A549 treated with dexamethasone at 1 μM for 4 hours (cell line): Measurements from ENCODE around the gene DMRT3. TPM values are rescaled to one million over a fixed set of nuclear protein-coding genes. Genes with fewer than 3 reads are reported as not detected.

Source experiments
- total RNA-seq: library from RNA; stranded (reverse); fragments of 200-300 nt; extraction: Qiagen RNA extraction; gene quantifications from 5 replicates; pipeline ENCODE4 v1.2.3, GENCODE V29; 2022

Gene DMRT3
- not detected in 5 replicates for total RNA-seq

GRCh38 chr9:976258-976942, at the start of gene DMRT3:
DMRT3 (plus strand) TSS chr9:976655; CDS start chr9:977002, 347 bp downstream.

Other genes with a start within 250 kb of the DMRT3 start
- 0.04 to 0.11 TPM (median 0.08 TPM) in 4 of 5 replicates, not detected in the other for gene DMRT1, start 135.0 kb upstream of the DMRT3 start, total RNA-seq
- 0.05 to 0.12 TPM (median 0.06 TPM) in 3 of 5 replicates, not detected in the others for gene DMRT2, start 73.7 kb downstream of the DMRT3 start, total RNA-seq